IPS-18a (cell line): Measurements from ENCODE around the gene ABCA7.

Experiments
- H3K27ac ChIP-seq: one replicate; pipeline ENCODE4 v1.5.1; 2013; ENCODE audit warnings: low read length
- H3K27me3 ChIP-seq: one replicate; pipeline ENCODE4 v1.6.1; 2013; ENCODE audit warnings: mild to moderate bottlenecking, low read length; ENCODE audit not compliant: control insufficient read depth, insufficient read depth
- H3K36me3 ChIP-seq: one replicate; pipeline ENCODE4 v1.6.1; 2013; ENCODE audit warnings: low read depth, low read length; ENCODE audit not compliant: control insufficient read depth
- H3K4me1 ChIP-seq: one replicate; pipeline ENCODE4 v1.6.1; 2013; ENCODE audit warnings: low read depth, low read length; ENCODE audit not compliant: control insufficient read depth
- H3K4me3 ChIP-seq: one replicate; pipeline ENCODE4 v1.5.1; 2013; ENCODE audit warnings: low read length
- H3K9ac ChIP-seq: one replicate; pipeline ENCODE4 v1.6.1; 2013; ENCODE audit warnings: mild to moderate bottlenecking, low read length, moderate library complexity
- H3K9me3 ChIP-seq: one replicate; pipeline ENCODE4 v1.6.1; 2013; ENCODE audit warnings: low read depth, low read length; ENCODE audit not compliant: control insufficient read depth

ABCA7 gene

GRCh38 chr19:996051-996838, 43.7 kb upstream of the ABCA7 start:
- H3K9ac ChIP-seq = no peak overlapping the region
- peaks cover 49% of the 10 kb centered on the region for H3K27me3 ChIP-seq
- H3K4me1 ChIP-seq = no peaks in the 10 kb centered on the region
- no peak overlapping the region for H3K27ac ChIP-seq
- no peaks in the 10 kb centered on the region for H3K36me3 ChIP-seq
- H3K9me3 ChIP-seq = no peaks in the 10 kb centered on the region
- H3K4me3 ChIP-seq = peak overlapping the region; percentile 33

DNA sequence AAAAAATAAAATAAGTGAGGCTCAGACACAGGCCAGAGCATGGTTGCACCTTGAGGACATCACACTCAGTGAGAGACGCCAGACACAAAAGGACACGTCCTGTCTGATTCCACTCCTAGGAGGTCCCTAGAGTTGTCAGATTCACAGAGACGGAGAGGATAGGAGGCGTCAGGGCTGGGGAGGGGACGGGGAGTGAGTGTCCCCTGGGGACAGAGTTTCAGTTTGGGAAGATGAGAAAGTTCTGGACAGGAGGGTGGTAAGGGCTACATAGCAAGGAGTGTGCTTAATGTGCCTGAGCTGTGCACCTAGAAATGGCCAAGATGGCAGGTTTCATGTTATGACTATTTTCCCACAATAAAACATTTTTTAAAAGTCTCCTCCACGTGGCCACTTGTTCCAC, 41.8 kb upstream of the ABCA7 start:
- H3K9ac ChIP-seq = no peak overlapping the region
- H3K27ac ChIP-seq = no peak overlapping the region
- H3K4me3 ChIP-seq = no peak overlapping the region
- peaks cover 54% of the 10 kb centered on the region for H3K27me3 ChIP-seq
- no peaks in the 10 kb centered on the region for H3K4me1 ChIP-seq
- no peaks in the 10 kb centered on the region for H3K9me3 ChIP-seq
- no peaks in the 10 kb centered on the region for H3K36me3 ChIP-seq

DNA sequence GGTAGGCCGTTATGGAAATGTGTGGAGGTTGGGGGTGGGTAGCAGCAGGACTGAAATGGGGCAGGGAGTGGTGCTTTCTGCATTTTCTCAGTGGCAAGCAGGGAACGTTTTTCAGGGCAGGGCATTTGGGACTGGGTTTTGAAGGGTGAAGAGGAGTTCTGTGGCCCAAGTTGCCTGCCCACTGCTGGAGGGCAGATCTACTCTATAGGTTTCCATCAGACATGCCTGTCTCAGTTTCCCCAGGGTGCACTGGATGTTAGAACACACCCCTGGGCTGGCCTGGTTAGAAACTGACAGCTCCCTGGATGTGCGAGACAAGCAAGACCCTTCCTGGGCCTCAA, 40.6 kb upstream of the ABCA7 start:
- H3K36me3 ChIP-seq = no peaks in the 10 kb centered on the region
- no peak overlapping the region for H3K9ac ChIP-seq
- no peak overlapping the region for H3K4me3 ChIP-seq
- peaks cover 54% of the 10 kb centered on the region for H3K27me3 ChIP-seq
- no peaks in the 10 kb centered on the region for H3K4me1 ChIP-seq
- H3K9me3 ChIP-seq = no peaks in the 10 kb centered on the region
- H3K27ac ChIP-seq = no peak overlapping the region

- Histone ChIP-seq H3K9ac (no peak within 1 kb of the TSS), H3K4me3 (peak within 1 kb of the TSS; percentile 17), H3K27me3 (peaks cover 54% of the 10 kb centered on the region), H3K27ac (no peak within 1 kb of the TSS), H3K36me3 (no peaks in the 10 kb centered on the region), H3K4me1 (no peaks in the 10 kb centered on the region), H3K9me3 (no peaks in the 10 kb centered on the region)
Measured at GRCh38 chr19:1000095-1000494, 39.8 kb upstream of the ABCA7 start, which contains the start of gene GRIN3B. Gene GRIN3B, plus strand, starts transcription at chr19:1000419. Its CDS starts 19 bp downstream, at chr19:1000438.

DNA sequence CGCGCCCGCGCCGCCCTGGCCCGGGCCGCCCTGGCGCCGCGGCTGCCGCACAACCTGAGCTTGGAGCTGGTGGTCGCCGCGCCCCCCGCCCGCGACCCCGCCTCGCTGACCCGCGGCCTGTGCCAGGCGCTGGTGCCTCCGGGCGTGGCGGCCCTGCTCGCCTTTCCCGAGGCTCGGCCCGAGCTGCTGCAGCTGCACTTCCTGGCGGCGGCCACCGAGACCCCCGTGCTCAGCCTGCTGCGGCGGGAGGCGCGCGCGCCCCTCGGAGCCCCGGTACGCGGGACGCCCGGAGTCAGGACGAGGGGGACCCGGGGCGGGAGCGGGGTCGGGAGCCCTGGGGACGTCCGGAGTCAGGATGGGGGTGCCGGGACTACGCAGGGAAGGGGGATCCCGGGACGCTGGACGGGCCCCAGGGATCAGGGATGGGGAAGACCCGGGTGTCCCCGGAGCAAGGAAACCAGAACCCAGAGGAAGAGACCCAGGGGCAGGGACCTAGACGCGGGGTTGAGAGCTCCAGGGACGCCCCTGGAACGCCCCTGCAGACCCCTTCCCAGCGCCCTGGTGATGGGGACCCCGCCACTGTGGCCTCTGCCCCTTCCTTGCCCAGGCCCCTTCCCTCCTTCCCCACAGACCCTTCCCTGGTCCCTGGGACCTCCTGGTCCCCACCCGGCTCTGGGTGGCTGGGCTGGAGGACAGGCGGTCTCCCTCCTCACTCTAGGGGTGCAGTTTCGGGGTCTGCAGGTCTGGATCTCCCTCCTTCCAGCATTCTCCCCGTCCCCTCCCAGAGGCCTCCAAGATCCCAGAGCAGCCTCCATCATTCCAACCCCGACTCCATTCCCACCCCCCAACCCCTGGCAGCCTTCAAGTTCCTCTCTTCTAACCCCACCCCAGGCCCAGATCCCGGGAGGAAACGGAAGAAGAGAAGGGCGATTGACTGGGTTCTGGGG, 39.0 kb upstream of the ABCA7 start:
- Histone ChIP-seq H3K9me3 (no peaks in the 10 kb centered on the region), H3K27ac (no peak overlapping the region), H3K4me3 (peak overlapping the region; percentile 17), H3K36me3 (no peaks in the 10 kb centered on the region), H3K4me1 (no peaks in the 10 kb centered on the region), H3K9ac (no peak overlapping the region), H3K27me3 (peaks cover 49% of the 10 kb centered on the region)

- no peak overlapping the region for H3K4me3 ChIP-seq
- no peak overlapping the region for H3K9ac ChIP-seq
Measured at GRCh38 chr19:1001538-1002166, 38.3 kb upstream of the ABCA7 start.

GRCh38 chr19:1002600-1002999, 37.3 kb upstream of the ABCA7 start:
- H3K27me3 ChIP-seq = peaks cover 32% of the 10 kb centered on the region
- no peaks in the 10 kb centered on the region for H3K36me3 ChIP-seq
- H3K4me1 ChIP-seq = no peaks in the 10 kb centered on the region

More at GRCh38 chr19:1001538-1002166, 38.3 kb upstream of the ABCA7 start:
- Histone ChIP-seq H3K27me3 (peaks cover 41% of the 10 kb centered on the region), H3K4me1 (no peaks in the 10 kb centered on the region), H3K36me3 (no peaks in the 10 kb centered on the region), H3K9me3 (no peaks in the 10 kb centered on the region), H3K27ac (no peak overlapping the region)

GRCh38 chr19:1003283-1003682, 36.6 kb upstream of the ABCA7 start:
- H3K27me3 ChIP-seq = peaks cover 25% of the 10 kb centered on the region
- no peaks in the 10 kb centered on the region for H3K36me3 ChIP-seq
- H3K9ac ChIP-seq = no peak overlapping the region
- H3K27ac ChIP-seq = no peak overlapping the region
- H3K4me3 ChIP-seq = no peak overlapping the region
- H3K9me3 ChIP-seq = no peaks in the 10 kb centered on the region
- H3K4me1 ChIP-seq = no peaks in the 10 kb centered on the region

More at GRCh38 chr19:1002600-1002999, 37.3 kb upstream of the ABCA7 start:
- Histone ChIP-seq H3K4me3 (no peak overlapping the region), H3K9ac (no peak overlapping the region), H3K9me3 (no peaks in the 10 kb centered on the region), H3K27ac (no peak overlapping the region)

GRCh38 chr19:1004204-1004802, 35.6 kb upstream of the ABCA7 start:
- Histone ChIP-seq H3K27ac (no peak overlapping the region), H3K27me3 (peaks cover 15% of the 10 kb centered on the region), H3K9me3 (no peaks in the 10 kb centered on the region), H3K4me1 (no peaks in the 10 kb centered on the region), H3K36me3 (no peaks in the 10 kb centered on the region), H3K9ac (no peak overlapping the region), H3K4me3 (no peak overlapping the region)

DNA sequence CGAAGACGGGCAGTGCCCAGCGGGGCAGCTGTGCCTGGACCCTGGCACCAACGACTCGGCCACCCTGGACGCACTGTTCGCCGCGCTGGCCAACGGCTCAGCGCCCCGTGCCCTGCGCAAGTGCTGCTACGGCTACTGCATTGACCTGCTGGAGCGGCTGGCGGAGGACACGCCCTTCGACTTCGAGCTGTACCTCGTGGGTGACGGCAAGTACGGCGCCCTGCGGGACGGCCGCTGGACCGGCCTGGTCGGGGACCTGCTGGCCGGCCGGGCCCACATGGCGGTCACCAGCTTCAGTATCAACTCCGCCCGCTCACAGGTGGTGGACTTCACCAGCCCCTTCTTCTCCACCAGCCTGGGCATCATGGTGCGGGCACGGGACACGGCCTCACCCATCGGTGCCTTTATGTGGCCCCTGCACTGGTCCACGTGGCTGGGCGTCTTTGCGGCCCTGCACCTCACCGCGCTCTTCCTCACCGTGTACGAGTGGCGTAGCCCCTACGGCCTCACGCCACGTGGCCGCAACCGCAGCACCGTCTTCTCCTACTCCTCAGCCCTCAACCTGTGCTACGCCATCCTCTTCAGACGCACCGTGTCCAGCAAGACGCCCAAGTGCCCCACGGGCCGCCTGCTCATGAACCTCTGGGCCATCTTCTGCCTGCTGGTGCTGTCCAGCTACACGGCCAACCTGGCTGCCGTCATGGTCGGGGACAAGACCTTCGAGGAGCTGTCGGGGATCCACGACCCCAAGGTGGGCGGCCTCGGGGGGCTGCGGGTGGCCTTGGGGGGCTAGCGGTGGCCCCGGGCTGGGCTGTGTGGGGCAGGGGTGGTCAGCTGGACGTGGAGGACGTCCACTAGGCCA, 34.9 kb upstream of the ABCA7 start:
- no peak overlapping the region for H3K27ac ChIP-seq
- H3K27me3 ChIP-seq = peaks cover 12% of the 10 kb centered on the region
- no peak overlapping the region for H3K4me3 ChIP-seq
- no peaks in the 10 kb centered on the region for H3K9me3 ChIP-seq
- no peak overlapping the region for H3K9ac ChIP-seq
- H3K36me3 ChIP-seq = peaks cover 3% of the 10 kb centered on the region
- no peaks in the 10 kb centered on the region for H3K4me1 ChIP-seq
